T-cell (primary cell): Measurements from ENCODE around the gene FAXDC2. TPM values are rescaled to one million over a fixed set of nuclear protein-coding genes. Genes with fewer than 3 reads are reported as not detected.
"Not testable (repeated sequence)": the region's sequence is repeated elsewhere in the genome, so short reads cannot be mapped to it uniquely, and the experiment has no call there.

ENCODE experiments used
- ATAC-seq, 4 experiments: fragments of 200-7000 bp in 3 of 4; fragments of 150-1000 bp in 1 of 4; cut with Tn5 transposase; replicated peaks in 1 of 4; 1 replicate in 3 of 4; 2 replicates in 1 of 4; pipeline ENCODE4 v1.10.0; 2021; ENCODE audit warnings: moderate library complexity in 3 of 4, mild to moderate bottlenecking in 2 of 4, moderate number of reproducible peaks in 1 of 4
- CTCF ChIA-PET, 2 donors: fragments of 300-600 bp; sonication (Branson Sonifier 250); formaldehyde crosslinking; loops; one replicate each; lab custom pipeline; 2022; ENCODE audit warnings: antibody characterized with exemption in 2 of 2; lab: Charles Lee
- POLR2A ChIA-PET, 2 donors: fragments of 300-600 bp; sonication (Branson Sonifier 250); formaldehyde crosslinking; loops; one replicate each; lab custom pipeline; 2022; ENCODE audit warnings: antibody characterized with exemption in 2 of 2; lab: Charles Lee
- DNase-seq, 35 experiments: peaks; one replicate each; pipeline versions ENCODE4 v3.0.0 to v3.0.0-alpha.2; 2013 to 2023
- H3K27ac ChIP-seq: one replicate; pipeline ENCODE4 v1.5.1; 2013; ENCODE audit warnings: low read length
- H3K27me3 ChIP-seq, 2 experiments: replicated peaks in 1 of 2; 1 replicate in 1 of 2; 2 replicates in 1 of 2; pipeline versions ENCODE4 v1.6.1 to v1.7.0; 2013; ENCODE audit warnings: low read length in 1 of 2, mixed read lengths in 1 of 2; ENCODE audit not compliant: control insufficient read depth in 2 of 2, insufficient read depth in 2 of 2; ENCODE audit errors: extremely low read depth in 1 of 2
- H3K36me3 ChIP-seq, 2 donors: 1 replicate in 1 of 2; 2 replicates in 1 of 2; pipeline versions ENCODE4 v1.6.1 to v1.7.0; 2013; ENCODE audit warnings: low read length in 1 of 2; ENCODE audit not compliant: control insufficient read depth in 2 of 2, insufficient read depth in 1 of 2; ENCODE audit errors: extremely low read depth in 1 of 2
- H3K4me1 ChIP-seq, 2 experiments: 1 replicate in 1 of 2; 2 replicates in 1 of 2; pipeline versions ENCODE4 v1.6.1 to v1.7.0; 2013; ENCODE audit warnings: low read length in 2 of 2, mixed read lengths in 1 of 2; ENCODE audit not compliant: insufficient read depth in 2 of 2, control insufficient read depth in 1 of 2; ENCODE audit errors: extremely low read depth in 1 of 2
- H3K4me3 ChIP-seq, 2 donors: 1 replicate in 1 of 2; 2 replicates in 1 of 2; pipeline versions ENCODE4 v1.5.1 to v1.7.0; 2013; ENCODE audit warnings: mild to moderate bottlenecking in 2 of 2, low read length in 1 of 2, moderate library complexity in 1 of 2; ENCODE audit not compliant: control insufficient read depth in 1 of 2; ENCODE audit errors: extremely low read depth in 1 of 2
- H3K9me3 ChIP-seq: 2 replicates; pipeline ENCODE4 v1.7.0; 2013
- H3K27ac Mint-ChIP-seq, 2 donors: one replicate each; pipeline ENCODE4 v1.8.0; 2020 to 2021; ENCODE audit warnings: mild to moderate bottlenecking in 2 of 2, mixed read lengths in 2 of 2
- H3K27me3 Mint-ChIP-seq, 2 donors: one replicate each; pipeline ENCODE4 v1.8.0; 2021 to 2022; ENCODE audit warnings: mixed read lengths in 2 of 2
- H3K36me3 Mint-ChIP-seq: one replicate; pipeline ENCODE4 v1.8.0; 2021; ENCODE audit warnings: mixed read lengths
- H3K4me1 Mint-ChIP-seq, 3 donors: one replicate each; pipeline ENCODE4 v1.8.0; 2020 to 2022; ENCODE audit warnings: mixed read lengths in 3 of 3, mild to moderate bottlenecking in 1 of 3
- H3K4me3 Mint-ChIP-seq, 3 donors: one replicate each; pipeline ENCODE4 v1.8.0; 2020 to 2022; ENCODE audit warnings: mild to moderate bottlenecking in 3 of 3, mixed read lengths in 3 of 3, moderate library complexity in 3 of 3
- H3K9me3 Mint-ChIP-seq, 3 donors: one replicate each; pipeline ENCODE4 v1.8.0; 2020 to 2022; ENCODE audit warnings: mixed read lengths in 3 of 3
- WGBS: methylation state at CpG from one replicate; pipeline ENCODE4 v1.1.5; 2013; ENCODE audit warnings: missing lambda C conversion rate; ENCODE audit not compliant: insufficient coverage; 5-methylcytosine and 5-hydroxymethylcytosine counted together
- total RNA-seq, 35 experiments: library from RNA in 6 of 35; stranded (reverse) in 6 of 35; fragments of 120-200 nt in 1 of 35; gene quantifications; one replicate each; pipeline versions ENCODE4 v1.2.1 to v1.2.4 and lab custom pipeline; 2013 to 2026

The FAXDC2 gene
- total RNA-seq, 5 donors from 2014 or later (not counting 1 experiment from before 2014, with no cell fraction given): 0.29 to 0.44 (median 0.38) TPM; not detected in 1

DNA sequence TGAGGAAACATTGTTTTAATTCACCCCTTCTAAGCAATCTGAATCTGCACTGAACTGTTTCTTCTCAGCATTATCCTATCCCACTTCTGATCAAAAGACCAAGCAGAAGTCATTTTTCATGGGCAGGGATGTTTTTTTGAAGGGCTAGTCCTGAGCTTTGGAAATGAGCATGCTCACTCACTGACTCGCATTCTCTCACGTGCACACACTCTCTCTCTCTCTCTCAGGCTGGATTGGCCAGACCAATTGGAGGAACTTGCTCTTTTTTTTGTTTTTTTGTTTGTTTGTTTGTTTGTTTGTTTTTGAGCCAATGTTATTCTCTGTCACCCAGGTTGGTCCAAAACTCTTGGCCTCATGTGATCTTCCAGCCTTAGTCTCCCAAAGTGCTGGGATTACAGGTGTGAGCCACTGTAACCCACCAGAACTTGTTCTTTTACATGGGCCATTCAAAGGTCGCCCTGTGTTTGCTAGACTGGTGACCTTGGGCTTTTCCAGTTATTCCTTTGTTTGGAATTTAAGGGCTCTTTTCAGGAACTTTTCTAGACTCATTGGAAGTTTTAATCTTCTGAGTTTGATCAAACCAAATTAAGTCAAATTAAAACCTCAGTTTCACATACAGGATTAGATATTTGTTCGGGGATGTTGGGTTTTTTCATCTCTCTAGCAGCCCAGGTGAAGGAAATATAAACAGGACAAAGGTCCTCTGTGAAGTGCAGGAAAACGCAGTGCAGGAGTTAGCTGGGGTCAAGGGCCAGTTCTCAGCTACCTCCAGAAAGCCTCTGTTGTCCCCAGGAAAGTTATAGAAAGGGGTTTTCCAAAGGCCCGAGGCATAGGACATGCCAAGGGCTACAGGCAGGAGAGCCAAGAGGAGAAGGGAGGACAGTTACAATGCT, 13.1 kb downstream of the FAXDC2 start:
- DNase-seq (no peak), ATAC-seq (no peak)
- Histone ChIP-seq H3K27me3 (no peaks in the 10 kb centered on the region), H3K4me1 (peaks cover 0 to 5% of the 10 kb centered on the region in 2 experiments), H3K4me3 (no peak overlapping the region), H3K27ac (no peak overlapping the region), H3K36me3 (no peaks in the 10 kb centered on the region), H3K9me3 (no peaks in the 10 kb centered on the region)
- WGBS: 100% methylated on average over 2 of the region's 6 CpGs
- ChIA-PET CTCF (interaction anchor here (0.6 to 0.7 kb wide), 2 partner anchors 28 to 205 kb away, joined by 3 to 7 read pairs; no protein-coding TSS in a partner anchor), POLR2A (no interaction called here)
- Mint-ChIP-seq H3K36me3 (no peaks in the 10 kb centered on the region), H3K4me1 (peaks cover 3 to 8% (median 7%) of the 10 kb centered on the region in 3 donors), H3K4me3 (no peak overlapping the region), H3K27me3 (no peaks in the 10 kb centered on the region), H3K27ac (peak overlapping the region in 1 of 2 donors; percentile 55), H3K9me3 (no peaks in the 10 kb centered on the region)

DNA sequence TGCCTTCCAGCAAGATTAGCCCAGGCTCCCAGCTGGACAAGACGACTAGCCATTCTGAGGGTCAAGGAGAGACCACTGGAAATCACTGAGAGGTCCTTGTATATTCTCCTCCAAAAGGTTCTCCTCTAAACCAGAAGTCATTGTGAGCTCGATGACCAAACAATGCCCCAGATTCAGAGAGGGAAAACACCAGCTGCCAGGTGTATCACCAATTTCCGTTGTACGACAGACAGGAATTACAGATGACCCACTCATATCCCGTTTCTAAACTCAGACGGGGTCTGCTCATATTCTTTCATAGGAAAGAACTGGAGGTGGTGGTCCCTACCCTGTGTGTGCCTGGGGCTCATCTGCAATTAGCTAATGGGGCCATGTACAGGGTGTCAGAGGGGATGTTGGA, 14.2 kb downstream of the FAXDC2 start:
- no peaks in the 10 kb centered on the region for H3K9me3 Mint-ChIP-seq
- ChIA-PET POLR2A (interaction anchor here (0.6 kb wide), 2 partner anchors 9 to 14 kb away, joined by 3 to 4 read pairs; no protein-coding TSS in a partner anchor), CTCF (interaction anchor here (0.7 kb wide), 2 partner anchors 29 to 99 kb away, joined by 3 to 7 read pairs; no protein-coding TSS in a partner anchor)
- no peaks in the 10 kb centered on the region for H3K36me3 Mint-ChIP-seq
- Histone ChIP-seq H3K9me3 (no peaks in the 10 kb centered on the region), H3K27me3 (no peaks in the 10 kb centered on the region), H3K36me3 (no peaks in the 10 kb centered on the region), H3K4me3 (no peak overlapping the region), H3K4me1 (peaks cover 0 to 5% of the 10 kb centered on the region in 2 experiments), H3K27ac (no peak overlapping the region)
- WGBS: 95% methylated on average over 3 of the region's 6 CpGs
- H3K27ac Mint-ChIP-seq: no peak overlapping the region
- H3K4me1 Mint-ChIP-seq: peaks cover 5 to 11% (median 8%) of the 10 kb centered on the region in 3 donors
- ATAC-seq (no peak), DNase-seq (no peak)
- no peaks in the 10 kb centered on the region for H3K27me3 Mint-ChIP-seq
- no peak overlapping the region for H3K4me3 Mint-ChIP-seq

DNA sequence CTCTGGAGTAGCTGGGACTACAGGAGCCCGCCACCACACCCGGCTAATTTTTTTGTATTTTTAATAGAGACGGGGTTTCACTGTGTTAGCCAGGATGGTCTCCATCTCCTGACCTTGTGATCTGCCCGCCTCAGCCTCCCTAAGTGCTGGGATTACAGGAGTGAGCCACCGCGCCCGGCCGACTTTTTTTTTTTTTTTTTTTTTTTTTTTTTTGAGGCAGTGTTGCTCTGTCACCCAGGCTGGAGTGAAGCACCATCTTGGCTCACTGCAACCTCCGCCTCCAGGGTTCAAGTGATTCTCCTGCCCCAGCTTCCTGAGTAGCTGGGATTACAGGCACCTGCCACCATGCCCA, 14.7 kb downstream of the FAXDC2 start:
- H3K27ac Mint-ChIP-seq, H3K36me3 ChIP-seq, H3K36me3 Mint-ChIP-seq, H3K4me1 ChIP-seq, DNase-seq, H3K4me3 ChIP-seq, ATAC-seq, H3K27ac ChIP-seq, H3K9me3 Mint-ChIP-seq, H3K27me3 ChIP-seq, H3K4me3 Mint-ChIP-seq, H3K9me3 ChIP-seq, H3K27me3 Mint-ChIP-seq: not testable (repeated sequence)
- ChIA-PET CTCF (interaction anchor here in 1 of 2 donors (0.7 kb wide), 1 partner anchor 98 kb away, joined by 7 read pairs; no protein-coding TSS in a partner anchor), POLR2A (interaction anchor here in 1 of 2 donors (0.6 kb wide), 1 partner anchor 14 kb away, joined by 3 read pairs; no protein-coding TSS in a partner anchor)
- H3K4me1 Mint-ChIP-seq: peaks cover 7 to 17% (median 11%) of the 10 kb centered on the region in 3 donors
- WGBS: no CpG with 5 or more reads among the region's 9 CpGs

DNA sequence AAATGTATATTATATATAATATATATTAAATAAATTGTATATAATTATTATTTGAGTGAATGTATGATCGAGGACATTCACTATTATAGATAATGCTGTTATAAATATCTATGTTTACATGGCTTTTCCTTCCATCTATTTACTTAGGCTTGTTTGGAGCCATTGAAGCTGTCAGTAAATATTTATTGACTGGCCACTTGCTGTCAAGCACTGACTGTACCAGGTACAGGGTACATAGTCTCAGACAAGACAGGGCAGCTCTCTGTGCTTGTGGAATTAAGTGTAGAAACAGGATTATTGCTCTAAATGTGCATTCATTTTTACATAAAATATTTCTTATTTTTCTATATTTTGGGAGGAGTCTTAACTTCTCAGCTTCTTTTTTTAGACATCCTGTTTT, 16.4 kb downstream of the FAXDC2 start:
- POLR2A ChIA-PET: no interaction called here
- Mint-ChIP-seq H3K27ac (no peak overlapping the region), H3K4me1 (peaks cover 23 to 33% (median 27%) of the 10 kb centered on the region in 3 donors), H3K36me3 (no peaks in the 10 kb centered on the region), H3K9me3 (no peaks in the 10 kb centered on the region), H3K27me3 (no peaks in the 10 kb centered on the region), H3K4me3 (no peak overlapping the region)
- H3K4me3 ChIP-seq: no peak overlapping the region
- DNase-seq (no peak), ATAC-seq (no peak)
- no peak overlapping the region for H3K27ac ChIP-seq
- no peaks in the 10 kb centered on the region for H3K36me3 ChIP-seq
- no peaks in the 10 kb centered on the region for H3K9me3 ChIP-seq
- no CpG with 5 or more reads among the region's 1 CpG for WGBS
- no peaks in the 10 kb centered on the region for H3K27me3 ChIP-seq
- H3K4me1 ChIP-seq: peaks cover 19 to 21% of the 10 kb centered on the region in 2 experiments
- CTCF ChIA-PET: no interaction called here

DNA sequence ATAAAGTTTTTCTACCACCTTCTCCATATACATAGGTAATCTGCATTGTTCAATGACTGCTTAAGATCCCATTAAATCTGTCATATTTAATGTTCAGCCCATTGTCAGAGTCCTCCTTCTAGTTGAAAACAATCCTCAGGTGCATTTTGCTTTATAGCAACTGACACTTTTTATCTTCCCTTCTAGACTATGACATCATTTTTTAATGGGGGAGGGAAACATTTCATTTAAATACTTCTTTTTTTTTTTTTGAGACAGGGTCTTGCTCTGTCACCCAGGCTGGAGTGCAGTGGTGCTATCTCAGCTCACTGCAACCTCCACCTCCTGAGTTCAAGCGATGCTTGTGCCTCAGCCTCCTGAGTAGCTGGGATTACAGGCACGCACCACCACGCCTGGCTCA, 17.6 kb downstream of the FAXDC2 start:
- WGBS: 100% methylated on average over 3 of the region's 3 CpGs
- H3K4me3 Mint-ChIP-seq, H3K4me3 ChIP-seq, CTCF ChIA-PET, H3K27me3 ChIP-seq, H3K27ac ChIP-seq, H3K27me3 Mint-ChIP-seq, DNase-seq, H3K36me3 ChIP-seq, POLR2A ChIA-PET, H3K9me3 Mint-ChIP-seq, ATAC-seq, H3K9me3 ChIP-seq, H3K36me3 Mint-ChIP-seq: not testable (repeated sequence)
- peaks cover 26 to 31% of the 10 kb centered on the region in 2 experiments for H3K4me1 ChIP-seq
- peak overlapping the region in 1 of 2 donors; percentile 24 for H3K27ac Mint-ChIP-seq
- H3K4me1 Mint-ChIP-seq: peaks cover 34 to 45% (median 38%) of the 10 kb centered on the region in 3 donors

DNA sequence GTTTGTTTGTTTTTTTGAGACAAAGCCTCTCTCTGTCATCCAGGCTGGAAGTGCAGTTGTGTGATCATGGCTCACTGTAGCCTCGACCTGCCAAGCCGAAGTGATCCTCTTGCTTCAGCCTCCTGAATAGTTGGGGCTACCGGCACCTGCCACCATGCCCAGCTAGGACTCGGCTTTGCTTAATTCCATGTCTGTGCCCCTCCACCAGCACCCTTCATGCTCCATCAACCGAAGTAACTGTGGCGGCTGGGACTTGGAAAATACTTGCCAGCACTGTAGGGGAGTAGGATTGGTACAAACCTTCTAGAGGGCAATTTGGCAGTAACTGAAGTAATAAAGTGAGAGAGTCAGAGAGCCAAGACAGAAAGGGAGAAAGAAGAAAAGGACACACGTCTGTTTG, 19.0 kb downstream of the FAXDC2 start:
- DNase-seq (no peak), ATAC-seq (no peak)
- Histone ChIP-seq H3K4me1 (peaks cover 30 to 32% of the 10 kb centered on the region in 2 experiments), H3K36me3 (no peaks in the 10 kb centered on the region), H3K27me3 (no peaks in the 10 kb centered on the region), H3K9me3 (no peaks in the 10 kb centered on the region), H3K4me3 (no peak overlapping the region), H3K27ac (no peak overlapping the region)
- 100% methylated on average over 2 of the region's 7 CpGs for WGBS
- Mint-ChIP-seq H3K36me3 (no peaks in the 10 kb centered on the region), H3K27ac (peak overlapping the region; percentile 91 to 94), H3K4me1 (peaks cover 35 to 50% (median 47%) of the 10 kb centered on the region in 3 donors), H3K4me3 (no peak overlapping the region), H3K27me3 (no peaks in the 10 kb centered on the region), H3K9me3 (no peaks in the 10 kb centered on the region)
- POLR2A ChIA-PET: no interaction called here
- CTCF ChIA-PET: no interaction called here
